GM18861 (cell line): ENCODE measurements around the gene OR1J1.

ENCODE experiments used
- ATAC-seq: cut with Tn5 transposase; IDR thresholded peaks from one replicate; pipeline ENCODE4 v1.9.1; 2021; ENCODE audit not compliant: unreplicated experiment

Gene OR1J1

GRCh38 chr9:122446819-122447484 is 30.8 kb downstream of the OR1J1 start:
- no peak for ATAC-seq

- no peak for ATAC-seq
These were observed 32.5 kb downstream of the OR1J1 start for GRCh38 chr9:122445155-122445749.

GRCh38 chr9:122444041-122444733 is 33.5 kb downstream of the OR1J1 start:
- ATAC-seq = no peak

GRCh38 chr9:122442568-122442967 is 35.2 kb downstream of the OR1J1 start:
- no peak for ATAC-seq
